CD1c-positive myeloid dendritic cell (primary cell): ENCODE measurements around the gene IL18BP.

Source experiments
- DNase-seq: peaks from one replicate; pipeline ENCODE4 v3.0.0-alpha.2; 2016; ENCODE audit errors: extremely low spot score

Gene IL18BP

DNA sequence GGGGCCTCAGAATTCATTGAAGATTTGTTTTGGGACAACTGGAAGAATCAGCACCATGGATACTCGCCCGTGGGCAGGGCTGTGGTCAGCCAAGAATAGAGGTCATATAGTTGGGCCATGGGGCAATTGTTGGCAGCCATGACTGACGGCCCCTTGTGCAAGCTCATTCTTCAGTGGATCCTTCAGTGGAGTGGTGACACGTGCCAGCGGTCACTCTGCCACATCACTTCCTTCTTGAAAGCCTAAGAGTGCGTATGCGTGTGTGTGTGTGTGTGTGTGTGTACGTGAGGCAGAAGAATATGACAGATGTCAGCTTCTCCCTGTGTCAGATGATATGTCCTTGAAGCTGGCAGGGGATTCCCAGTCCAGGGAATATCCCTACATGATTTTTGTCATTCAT lies 1.8 kb upstream of the IL18BP start:
- peak; percentile 96 for DNase-seq

DNA sequence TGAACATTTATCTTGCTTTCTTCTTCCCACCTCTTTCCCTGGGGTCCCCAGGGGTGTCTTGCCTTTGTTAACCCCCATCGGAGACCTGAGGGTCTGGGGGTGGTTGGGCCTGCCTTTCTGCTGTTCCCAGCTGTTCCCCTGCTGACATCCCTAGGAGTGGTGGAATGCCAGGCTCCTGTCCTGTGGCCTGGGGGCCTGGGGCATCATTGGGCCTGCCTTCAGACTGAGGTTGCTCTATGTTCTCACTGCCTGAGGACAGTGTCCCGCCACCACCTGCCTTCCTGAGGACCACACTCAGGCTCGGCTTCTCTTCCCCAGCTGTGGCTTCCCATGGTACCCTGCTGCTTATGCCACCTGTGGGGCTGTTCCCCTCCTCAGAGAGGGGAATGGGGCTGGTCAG lies 1.1 kb upstream of the IL18BP start:
- DNase-seq, result no peak

DNA sequence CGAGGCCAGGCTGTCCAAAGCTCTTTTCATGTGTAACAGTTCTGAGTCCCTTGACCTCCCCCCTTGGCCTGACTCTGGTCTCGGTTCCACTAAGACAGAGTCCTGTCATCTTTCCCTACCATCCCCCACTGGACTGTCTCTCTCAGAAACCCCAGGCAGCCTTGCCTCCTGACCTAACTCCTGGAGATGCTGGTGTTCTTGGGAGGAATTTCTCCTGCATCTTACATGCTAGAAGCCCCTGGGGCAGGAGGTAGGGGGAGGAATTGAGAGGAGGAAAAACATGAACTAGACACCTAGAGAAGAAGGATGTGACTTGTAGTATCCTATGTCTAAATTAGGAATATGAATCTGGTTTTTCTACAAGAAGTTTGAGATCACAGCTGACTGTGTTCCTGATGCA lies 648 bp upstream of the IL18BP start:
- no peak for DNase-seq

DNA sequence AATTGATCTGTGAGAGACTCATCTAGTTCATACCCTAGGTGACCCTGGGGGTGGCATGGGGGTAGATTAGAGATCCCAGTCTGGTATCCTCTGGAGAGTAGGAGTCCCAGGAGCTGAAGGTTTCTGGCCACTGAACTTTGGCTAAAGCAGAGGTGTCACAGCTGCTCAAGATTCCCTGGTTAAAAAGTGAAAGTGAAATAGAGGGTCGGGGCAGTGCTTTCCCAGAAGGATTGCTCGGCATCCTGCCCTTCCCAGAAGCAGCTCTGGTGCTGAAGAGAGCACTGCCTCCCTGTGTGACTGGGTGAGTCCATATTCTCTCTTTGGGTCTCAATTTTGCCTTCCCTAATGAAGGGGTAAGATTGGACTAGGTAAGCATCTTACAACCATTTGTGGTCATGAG lies 653 bp downstream of the IL18BP start:
- DNase-seq, result no peak

DNA sequence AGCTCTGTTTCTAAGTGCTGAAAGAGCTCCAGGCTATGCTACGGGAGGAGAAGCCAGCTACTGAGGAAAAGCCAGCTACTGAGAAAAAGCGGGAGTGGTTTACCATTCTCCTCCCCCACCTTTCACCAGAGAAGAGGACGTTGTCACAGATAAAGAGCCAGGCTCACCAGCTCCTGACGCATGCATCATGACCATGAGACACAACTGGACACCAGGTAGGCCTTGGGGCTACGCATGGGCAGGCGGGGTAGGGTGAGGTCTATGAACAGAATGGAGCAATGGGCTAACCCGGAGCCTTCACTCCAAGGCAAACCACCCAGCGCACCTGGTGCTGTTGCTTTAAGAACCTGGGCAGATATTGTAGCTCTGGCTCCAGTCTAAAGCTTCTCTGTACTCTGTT lies 1.1 kb downstream of the IL18BP start:
- DNase-seq, result no peak

DNA sequence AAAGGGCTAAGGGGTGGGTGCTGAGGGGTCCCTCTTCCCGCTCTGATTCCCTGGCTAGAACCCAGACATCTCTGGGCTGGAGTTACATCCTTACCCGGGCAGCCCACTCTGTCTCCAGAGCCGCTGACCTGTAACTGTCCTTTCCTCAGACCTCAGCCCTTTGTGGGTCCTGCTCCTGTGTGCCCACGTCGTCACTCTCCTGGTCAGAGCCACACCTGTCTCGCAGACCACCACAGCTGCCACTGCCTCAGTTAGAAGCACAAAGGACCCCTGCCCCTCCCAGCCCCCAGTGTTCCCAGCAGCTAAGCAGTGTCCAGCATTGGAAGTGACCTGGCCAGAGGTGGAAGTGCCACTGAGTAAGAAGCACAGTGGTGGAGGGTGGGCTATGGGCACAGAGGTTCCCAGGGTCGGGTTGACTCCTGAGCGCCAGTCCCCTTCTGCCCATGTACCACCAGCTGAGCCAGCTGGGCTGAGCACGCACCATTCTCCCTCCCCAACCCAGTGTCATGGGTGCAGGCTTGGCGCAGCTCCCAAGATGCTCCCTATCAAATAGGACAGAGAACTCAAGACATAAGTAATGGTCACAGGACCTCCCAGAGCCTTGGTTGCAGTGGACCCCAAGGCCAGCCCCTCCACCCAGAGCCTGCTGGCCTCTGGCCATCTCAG lies 1.6 kb downstream of the IL18BP start:
- no peak for DNase-seq

DNA sequence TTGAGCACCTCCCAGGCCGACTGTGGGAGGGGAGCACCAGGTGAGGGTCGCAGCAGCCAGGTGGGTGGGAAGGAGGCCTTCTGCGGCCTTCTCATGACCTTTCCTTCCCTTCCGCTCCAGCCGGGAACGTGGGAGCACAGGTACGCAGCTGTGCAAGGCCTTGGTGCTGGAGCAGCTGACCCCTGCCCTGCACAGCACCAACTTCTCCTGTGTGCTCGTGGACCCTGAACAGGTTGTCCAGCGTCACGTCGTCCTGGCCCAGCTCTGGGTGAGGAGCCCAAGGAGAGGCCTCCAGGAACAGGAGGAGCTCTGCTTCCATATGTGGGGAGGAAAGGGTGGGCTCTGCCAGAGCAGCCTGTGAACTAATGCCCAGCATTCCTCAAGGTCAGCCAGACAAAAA lies 2.6 kb downstream of the IL18BP start:
- no peak for DNase-seq

DNA sequence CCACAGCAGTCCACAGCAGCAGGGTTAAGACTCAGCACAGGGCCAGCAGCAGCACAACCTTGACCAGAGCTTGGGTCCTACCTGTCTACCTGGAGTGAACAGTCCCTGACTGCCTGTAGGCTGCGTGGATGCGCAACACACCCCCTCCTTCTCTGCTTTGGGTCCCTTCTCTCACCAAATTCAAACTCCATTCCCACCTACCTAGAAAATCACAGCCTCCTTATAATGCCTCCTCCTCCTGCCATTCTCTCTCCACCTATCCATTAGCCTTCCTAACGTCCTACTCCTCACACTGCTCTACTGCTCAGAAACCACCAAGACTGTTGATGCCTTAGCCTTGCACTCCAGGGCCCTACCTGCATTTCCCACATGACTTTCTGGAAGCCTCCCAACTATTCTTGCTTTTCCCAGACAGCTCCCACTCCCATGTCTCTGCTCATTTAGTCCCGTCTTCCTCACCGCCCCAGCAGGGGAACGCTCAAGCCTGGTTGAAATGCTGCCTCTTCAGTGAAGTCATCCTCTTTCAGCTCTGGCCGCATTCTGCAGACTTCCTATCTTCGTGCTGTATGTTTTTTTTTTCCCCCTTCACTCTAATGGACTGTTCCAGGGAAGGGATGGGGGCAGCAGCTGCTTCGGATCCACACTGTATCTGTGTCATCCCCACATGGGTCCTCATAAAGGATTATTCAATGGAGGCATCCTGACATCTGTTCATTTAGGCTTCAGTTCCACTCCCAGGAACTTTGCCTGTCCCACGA lies 3.3 kb downstream of the IL18BP start:
- no peak for DNase-seq

DNA sequence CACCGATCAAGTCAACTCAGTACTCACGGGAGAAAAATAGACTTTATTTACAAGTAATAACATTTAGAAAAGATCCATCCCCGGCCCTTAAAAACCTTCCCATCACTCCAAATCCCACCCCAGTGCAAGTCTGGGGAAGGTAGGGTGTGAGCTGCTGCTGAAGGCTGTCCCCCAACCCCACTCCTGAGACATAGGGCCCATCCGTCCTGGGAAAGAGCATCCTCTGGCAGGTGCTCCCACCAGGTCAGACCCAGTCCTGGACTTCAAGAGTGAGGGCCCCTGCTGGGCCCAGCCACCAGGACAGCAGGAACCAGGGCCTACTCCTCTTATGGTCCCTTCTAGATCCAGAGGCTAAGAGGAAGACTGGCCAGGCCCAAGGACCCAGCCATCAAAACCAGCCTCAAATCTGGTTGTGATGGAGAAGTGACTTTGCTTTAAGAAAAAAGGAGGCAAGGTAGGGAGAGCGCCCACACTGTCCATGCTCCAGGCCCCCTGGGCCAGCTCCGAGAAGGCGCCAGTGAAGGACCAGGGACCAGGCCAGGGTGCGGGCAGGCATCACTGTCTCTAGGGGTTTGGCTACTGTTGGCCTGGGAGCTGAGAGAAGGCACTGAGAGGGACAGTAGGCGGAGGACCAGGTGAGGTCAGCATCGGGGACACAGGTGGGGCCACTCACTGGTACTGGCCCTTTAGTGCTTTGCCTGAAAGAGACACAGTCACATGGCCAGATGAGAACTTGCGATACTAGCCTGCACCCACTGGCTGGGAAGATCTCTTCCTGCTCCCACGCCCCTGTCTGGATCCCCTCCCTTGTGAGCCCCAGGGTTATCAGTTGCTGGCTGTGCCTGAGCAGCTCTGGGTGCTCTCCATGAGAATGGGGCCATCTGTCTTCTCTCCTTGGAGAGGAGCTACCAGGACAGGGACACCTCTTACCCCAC lies 4.4 kb downstream of the IL18BP start:
- DNase-seq, result no peak

DNA sequence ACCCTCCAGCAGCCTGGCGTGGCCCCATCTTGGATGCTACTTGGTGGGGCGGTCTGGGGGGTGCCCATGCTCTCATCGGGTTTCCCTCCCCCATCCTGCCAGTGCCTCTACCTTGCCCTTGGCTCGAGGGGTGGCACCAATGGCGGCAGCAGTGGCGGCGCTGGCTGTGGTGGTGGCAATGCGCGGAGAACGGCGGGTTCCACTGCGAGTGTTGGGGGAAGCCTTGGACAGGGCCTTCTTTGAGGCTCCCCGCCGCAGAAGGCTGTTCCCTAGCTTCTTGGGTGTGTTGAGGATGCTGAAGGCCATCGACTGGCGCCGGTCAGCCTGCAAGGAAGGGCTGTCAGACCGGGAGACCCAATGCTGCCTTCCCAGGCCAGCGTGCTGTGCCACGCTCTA lies 5.1 kb downstream of the IL18BP start:
- DNase-seq, result no peak

DNA sequence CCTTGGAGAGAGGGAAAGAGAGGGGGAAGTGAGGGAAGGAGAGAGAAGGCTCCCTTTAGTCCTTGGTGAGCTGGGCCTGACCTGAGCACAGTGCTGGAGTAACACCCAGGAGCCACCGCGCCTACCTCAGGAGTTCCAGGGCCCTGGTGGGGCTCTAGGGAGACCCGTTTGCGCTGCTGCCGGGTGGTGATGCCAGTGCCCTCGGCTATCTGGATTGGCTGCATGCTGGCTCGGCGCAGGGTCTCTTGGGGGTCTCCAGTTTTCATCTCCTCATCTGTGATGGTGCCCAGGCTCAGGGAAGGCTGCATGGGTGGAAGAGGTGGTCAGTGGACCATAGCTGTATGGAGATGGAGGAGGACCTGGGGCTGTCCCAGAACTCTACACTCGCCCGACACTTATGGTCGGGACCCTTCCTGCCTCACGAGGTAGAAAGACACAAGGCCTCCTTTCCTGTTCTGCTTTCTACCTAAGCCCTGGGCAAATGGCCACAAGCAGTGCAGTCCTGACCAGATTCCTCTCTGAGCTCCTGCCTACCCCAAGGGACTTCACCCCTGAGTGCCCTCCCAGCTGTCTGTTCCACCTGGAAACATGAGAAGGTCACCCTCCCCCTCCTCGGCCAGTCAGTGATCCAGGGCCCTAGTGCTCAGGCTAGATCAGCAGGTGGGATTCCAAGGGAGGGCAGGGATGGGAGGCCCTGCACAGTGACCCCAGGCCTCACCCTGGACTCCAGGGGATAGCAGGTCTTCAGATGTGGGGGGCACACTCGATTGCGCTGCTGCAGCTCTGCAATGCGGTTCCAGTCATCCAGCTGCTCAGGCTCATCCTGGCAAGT lies 6.0 kb downstream of the IL18BP start:
- DNase-seq, result no peak

DNA sequence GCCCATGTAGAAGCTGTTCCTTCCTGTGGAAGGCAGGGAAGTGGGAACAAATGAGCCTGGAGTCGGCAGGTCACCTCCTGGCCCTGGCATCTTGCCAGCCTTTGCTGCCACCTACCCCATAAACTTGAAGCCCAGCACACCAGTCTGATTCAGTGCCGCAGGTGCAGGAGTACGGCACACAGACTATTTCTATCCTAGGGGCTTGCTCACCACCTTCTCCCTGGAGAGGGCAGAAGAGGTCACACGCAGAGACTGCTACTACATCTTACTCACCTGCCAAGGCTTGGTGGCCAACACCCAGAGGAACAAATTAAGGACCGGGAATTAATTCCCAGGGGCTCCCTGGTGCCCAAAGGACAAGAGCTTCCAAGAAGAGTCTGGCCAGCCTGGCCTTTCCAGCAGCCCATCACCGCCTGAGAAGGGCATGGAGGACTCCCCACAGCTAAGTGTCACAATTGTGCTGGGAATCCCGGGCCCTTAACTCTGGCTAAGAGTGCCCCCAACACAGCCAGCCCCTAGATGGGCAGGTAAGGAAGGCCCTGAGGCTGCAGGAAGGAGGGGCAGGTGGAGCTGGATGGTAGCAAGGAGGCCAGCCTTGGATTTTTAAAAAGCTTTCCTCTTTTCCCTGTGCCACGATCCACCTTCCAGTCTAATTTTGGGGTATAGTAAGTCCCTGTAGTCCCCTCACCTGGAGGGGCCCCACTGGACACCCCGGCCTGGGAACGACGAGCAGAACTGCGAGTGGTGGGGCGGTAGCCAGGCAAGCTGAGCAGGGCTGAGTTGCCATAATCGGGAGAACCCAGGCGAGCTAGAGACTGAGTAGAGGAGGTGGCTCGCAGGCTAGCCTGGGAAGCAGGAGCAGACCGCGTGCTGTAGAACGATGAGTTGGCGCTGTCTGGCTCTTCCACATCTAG lies 6.9 kb downstream of the IL18BP start:
- DNase-seq, result no peak

DNA sequence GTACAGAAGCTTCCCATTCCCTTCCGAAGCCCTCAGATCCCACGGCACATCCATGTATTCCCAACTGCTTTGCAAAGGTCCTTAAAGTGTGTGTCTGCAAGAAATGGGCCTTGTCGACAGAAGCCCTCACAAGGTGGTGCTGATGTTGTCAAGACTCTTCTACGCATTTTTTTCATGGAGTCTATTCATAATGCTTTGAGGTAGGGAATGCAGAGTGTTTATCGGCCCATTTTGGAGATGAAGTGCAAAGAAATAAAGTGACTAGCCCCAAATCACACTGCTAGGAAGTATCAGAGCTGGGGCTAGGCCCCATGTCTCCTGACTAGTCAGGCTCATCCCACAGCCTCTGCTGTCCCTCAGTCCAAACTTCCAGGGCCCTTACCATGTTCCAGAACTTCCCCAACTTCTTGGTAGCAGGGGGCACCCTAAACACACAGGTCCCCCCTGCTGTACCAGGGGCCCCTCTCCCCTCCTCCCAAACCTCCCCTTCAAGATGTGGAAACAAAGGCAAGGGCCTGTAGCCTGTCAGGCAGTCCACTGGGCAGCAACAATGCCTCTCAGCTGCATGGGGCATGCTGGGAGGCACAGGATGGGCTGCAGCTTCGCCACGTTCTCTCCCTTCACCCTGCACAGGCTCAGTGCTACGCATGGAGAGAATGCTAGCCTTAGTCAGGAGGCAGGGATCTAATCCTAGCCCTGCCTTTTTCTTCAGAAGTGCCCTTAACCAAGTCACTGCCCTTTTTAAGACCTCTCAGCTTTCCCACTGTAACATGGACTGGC lies 7.8 kb downstream of the IL18BP start:
- no peak for DNase-seq

DNA sequence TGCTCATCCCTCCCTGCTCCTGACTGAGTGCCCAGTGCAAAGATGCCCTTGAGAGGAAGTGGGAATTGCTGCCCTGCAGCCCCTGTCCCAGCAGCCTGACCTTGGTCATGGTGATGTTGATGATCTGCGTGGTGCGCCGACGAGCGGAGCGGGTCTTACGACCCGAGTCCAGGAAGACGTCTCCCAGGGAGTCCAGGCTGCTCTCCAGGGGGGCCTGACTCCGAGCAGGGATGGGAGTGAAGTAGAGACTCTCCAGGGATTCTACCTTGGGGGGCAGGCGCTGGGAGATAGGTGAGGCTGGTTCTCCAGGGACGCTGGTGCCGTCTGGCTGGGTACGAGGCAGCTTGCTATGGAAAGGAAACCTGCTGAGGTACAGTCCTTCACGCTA lies 8.4 kb downstream of the IL18BP start:
- no peak for DNase-seq

DNA sequence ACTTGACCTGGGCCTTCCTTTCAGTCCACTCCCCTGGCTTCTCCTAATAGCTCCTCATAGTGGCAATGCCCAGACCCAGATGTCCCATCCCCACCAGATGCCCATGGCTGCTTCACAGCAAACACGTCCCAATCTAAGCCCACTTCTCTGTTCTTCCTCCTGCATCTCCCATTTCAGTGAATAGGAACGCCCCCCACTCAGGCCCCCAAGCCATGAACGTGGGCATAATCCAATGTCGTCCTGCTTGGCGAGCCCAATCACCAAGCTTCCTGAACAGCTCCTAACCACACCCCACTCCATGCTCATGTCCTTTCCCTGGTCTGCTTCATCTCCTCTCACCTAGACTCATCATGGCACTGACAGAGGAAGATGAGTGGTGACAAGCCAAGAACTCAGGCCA lies 8.9 kb downstream of the IL18BP start:
- DNase-seq, result no peak

DNA sequence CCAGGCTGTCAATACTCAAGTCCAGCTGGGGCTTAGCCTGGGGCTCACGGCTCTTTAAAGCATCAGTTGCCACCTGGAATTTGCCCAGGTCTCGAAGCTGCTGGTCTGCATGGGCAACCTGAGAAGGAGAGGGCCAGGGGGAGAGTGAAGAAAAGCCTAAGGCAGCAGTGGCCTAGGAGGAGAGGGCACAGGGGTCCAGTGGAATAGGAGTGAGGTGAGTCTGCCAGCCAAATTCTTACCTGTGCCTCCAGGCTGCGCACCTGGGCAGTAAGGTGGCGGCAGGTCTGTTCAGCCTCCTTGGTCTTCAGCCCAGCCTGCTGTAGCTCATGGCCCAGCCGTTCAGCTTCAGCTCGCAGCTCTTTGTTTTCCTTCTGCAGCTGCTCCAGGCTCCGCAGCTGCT lies 10.0 kb downstream of the IL18BP start:
- DNase-seq, result no peak

DNA sequence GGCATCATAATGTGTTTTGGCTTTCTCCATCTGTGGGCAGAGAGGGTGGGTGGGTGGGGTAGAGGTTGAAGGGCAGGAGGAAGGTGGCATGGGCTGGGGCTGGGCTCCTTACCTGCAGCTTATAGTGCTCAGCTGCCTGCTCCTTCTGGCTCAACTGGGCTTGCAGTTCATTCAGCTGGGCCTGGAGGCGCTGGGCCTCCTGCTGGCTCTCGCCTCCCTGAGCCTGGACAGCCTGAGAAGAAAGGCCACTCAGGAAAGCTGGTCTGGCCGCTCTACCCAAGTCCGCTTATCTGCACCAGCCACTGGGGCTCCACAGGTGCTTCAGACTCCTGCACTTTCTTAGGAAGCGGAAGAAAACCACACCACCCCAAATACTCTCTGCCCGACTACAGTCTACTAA lies 10.4 kb downstream of the IL18BP start:
- DNase-seq, result no peak

DNA sequence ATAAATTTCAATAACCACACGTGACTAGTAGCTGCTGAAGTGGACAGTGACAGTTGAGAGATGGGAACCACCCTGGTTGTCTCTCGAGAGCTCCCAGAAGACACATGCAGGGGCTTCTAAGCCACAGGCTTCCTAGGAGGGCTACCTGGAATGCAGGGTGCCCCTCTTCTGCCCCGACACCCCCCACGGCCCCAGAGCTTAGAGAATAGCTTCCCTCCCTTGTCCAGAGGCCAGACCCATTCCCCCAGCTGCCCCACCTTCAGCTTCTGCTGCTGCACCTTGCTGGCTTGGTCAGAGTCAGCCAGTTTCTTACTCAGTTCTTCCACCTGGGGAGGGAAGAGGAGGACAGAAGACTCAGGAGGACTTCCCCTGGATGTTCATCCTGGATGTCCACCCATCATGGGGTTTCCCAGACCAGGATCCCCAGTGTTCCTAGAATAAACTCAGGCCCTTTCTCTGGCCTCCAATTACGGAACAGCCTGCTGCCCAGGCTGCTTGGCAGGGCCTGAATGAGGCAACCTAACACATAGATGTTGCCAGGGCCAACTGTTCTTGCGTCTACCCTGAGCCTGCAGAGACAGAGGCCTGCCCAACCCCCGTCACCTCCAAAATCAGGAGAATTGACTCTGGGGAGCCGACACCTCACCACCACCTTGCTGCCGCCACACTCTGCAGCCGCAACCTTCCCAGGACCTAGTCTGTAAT lies 12.0 kb downstream of the IL18BP start:
- no peak for DNase-seq

DNA sequence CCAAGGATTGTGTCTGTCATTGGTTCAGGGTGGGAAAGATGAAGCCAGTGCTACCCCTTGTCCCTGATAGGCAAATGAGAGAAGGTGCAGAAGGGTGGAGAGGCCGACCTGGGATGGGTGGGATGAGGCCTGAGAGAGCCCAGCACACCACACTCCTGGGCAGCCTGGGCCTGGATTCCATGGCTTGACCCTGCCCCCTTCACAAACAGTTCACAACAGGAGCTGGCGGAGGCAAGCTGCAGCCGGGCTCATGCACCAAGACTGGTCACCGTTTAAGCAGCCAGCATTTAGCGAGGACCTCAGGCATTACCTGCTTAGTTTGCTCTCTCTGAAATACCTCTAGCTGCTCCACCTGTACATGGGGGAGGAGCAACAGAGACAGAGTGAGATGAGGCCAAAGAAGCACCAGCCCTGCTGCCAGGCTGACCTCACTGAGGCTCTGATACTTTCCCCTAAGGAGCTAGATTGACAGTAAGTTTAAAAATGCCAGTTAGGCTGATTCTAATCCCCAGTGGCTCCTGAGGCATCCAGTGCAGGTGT lies 13.5 kb downstream of the IL18BP start:
- no peak for DNase-seq
